ENCODE data around the gene VPS72.

DNA sequence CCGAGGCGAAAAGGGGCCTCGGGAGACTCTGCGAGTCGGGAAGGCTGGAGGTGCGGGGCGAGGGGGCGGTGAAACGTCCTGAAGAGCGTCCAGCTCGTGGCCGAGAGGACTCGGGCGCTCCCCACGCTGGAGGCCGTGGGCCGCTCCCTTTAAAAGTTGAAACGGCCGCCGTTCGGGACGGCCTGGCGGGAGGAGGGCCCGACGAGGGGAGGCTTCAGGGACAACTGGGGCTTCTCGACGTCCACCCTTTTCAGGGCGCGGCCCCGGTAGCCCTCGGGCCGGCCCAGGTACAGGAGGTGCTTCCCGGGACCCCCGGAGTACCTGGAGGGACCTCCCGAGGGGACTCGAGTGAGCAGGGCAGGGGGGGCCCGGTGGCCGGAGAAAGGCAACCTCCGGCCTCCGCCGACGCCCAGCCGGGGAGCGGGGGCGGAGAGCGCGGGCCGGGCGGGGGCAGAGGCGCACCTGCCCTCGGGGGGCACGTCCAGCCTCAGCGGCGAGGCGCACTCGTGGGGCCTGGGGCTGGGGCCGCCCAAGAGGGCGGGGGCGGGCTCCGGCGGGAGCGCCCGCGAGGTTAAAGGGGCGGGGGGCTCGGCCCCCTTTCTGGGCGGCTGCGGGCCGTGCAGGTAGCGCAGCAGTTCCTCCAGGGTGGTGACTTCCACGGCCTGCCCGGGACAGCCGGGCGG, 57.5 kb downstream of the VPS72 start:
- TF ChIP-seq POLR2AphosphoS5 (IDR thresholded peaks at IDR 0.05) (no peak), EP300 (IDR thresholded peaks at IDR 0.05) (no peak)

All from gastroesophageal sphincter (tissue), 2 donors.